Measurements from ENCODE around the gene DYRK3.

- TF ChIP-seq CTCF (IDR thresholded peaks at IDR 0.05) (no peak), POLR2A (IDR thresholded peaks at IDR 0.05) (no peak)
Observed at GRCh38 chr1:206690516-206690915, 55.2 kb downstream of the DYRK3 start.
